Stimulated activated CD4-positive, alpha-beta T cell treated with anti-CD3 and anti-CD28 coated beads, Interleukin-1b, Interleukin-23, amount 100 ng/mL, for 1 hour (primary cell): Measurements from ENCODE around the gene PPP2R5C.

Experiments used
- DNase-seq, 2 donors: peaks; one replicate each; pipeline ENCODE4 v3.0.0-alpha.2; 2020; ENCODE audit warnings: low read depth in 2 of 2

The PPP2R5C gene

DNA sequence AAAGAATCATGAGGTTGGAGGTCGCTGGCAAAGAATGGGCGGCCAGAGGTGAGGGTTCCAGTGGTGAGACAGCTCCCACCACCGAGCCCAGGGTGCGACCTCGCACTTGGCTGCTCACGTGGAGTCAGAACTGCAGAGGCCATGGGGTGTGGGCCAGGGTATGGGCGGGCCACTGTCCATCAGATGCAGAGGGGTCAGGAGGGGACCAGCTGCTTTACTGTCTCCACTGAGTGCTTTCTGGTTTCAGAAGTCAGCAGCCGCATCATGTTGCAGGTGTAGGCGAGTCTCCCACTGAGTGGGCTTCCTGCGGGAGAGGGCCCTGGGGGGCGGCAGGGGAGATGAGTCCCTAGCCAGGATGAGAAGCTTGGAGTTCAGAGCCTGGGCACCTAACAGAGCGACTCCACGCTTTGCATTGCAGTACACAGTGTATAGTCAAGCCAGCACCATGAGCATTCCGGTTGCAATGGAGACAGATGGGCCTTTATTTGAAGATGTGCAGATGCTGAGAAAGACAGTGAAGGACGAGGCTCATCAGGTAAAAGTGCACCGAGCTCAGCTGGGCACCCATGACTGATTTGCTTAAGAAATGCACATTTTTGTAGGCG is 156.0 kb downstream of the PPP2R5C start:
- DNase-seq, result no peak

DNA sequence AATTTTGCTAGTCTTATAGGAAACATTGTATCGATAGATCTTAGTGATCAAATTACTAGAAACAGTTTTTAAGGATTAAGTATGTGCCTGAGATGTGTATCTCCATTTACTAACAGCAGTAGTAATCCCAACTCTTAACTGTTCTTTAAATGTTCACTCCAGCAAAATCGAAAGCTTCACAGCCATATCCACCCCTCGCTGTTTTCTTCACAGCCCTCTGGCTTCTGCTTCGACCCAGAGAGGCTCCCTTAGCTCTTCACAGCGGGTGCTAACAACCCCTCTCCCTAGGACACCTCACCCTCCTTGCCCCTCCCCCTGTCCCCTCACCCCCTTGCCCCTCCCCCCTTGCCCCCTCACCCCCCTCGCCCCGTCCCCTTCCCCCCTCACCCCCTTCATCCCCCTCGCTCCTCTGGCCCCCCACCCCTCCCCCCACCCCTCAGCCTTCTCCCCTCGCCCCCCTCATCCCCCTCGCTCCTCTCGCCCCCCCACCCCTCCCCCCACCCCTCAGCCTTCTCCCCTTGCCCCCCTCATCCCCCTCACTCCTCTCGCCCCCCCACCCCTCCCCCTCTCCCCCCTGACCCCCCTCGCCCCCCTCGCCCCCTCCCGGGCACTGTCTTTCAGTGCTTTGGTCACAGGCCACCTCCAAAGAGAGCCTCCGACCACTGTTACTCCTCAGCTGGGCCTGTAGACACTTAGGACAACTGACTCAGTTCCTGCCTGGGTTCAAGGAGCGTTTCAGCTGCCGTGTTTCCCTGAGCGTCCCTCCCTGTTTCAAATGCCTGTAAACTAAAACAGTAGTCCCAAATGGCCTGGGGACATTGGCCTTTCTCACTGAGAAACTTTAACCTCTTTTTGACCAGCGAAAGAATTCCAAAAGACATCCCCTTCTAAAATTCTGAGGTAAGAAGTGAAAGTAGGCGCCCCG is 156.8 kb downstream of the PPP2R5C start:
- DNase-seq, result no peak

- no peak for DNase-seq
These were observed 158.8 kb downstream of the PPP2R5C start for GRCh38 chr14:101920271-101920670.

DNA sequence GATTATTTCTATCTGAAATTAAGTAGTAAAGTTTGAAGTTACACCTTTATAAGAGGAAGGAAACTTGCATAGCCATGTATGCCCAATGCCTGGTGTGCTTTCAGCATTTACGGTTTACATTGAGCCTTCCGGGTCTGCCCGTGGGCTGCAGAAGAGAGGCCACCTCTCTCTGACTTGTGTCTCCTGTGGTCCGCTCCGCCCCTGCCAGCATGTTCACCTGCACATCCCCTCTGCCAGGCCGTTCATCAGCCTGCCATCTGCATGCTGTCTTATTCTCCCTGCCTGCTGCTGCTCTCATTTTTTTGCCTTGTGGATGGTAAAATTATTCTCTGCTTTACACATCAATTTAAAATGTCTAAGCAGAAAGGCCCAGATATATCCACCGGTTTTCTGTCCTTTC is 161.4 kb downstream of the PPP2R5C start:
- no peak for DNase-seq

DNA sequence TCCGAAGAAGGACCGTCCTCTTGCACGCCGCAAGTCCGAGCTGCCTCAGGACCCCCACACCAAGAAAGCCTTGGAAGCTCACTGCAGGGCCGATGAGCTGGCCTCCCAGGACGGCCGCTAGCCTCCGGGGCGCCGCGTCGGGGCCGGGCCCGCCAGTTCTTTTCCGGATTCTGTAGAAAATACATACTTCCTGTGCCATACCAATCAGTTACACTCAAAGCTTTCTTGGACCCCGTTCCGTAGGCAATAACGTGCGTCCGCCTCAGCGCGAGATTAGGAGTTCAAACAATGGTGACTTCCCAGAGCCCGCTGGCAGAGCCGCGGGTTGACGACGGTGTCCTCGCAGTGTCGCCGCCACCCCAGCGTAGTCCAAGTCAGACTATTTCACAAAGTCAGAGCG is 163.6 kb downstream of the PPP2R5C start:
- DNase-seq, result no peak

- no peak for DNase-seq
These were observed 164.6 kb downstream of the PPP2R5C start for GRCh38 chr14:101926085-101926484.

GRCh38 chr14:101926620-101927019 is 165.1 kb downstream of the PPP2R5C start:
- DNase-seq, result no peak

DNA sequence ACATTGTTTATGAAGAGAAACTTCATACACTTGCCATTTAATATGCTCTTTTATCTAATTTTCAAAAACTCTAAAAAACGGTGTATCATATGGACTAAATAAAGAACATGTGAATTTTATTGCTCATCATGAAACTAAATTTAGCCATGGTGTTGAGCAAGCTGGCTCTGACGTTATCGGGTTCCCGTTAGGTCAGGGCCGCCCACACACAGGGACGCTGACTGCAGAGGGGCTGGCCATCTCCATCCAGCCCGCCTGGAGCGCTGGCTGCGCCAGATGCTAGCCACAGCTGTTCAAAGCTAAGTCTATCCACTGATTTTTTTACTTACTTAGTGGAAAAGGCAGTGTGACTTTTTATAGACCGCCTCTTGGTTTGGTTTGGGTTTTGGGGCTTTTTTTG is 166.3 kb downstream of the PPP2R5C start:
- DNase-seq, result no peak

DNA sequence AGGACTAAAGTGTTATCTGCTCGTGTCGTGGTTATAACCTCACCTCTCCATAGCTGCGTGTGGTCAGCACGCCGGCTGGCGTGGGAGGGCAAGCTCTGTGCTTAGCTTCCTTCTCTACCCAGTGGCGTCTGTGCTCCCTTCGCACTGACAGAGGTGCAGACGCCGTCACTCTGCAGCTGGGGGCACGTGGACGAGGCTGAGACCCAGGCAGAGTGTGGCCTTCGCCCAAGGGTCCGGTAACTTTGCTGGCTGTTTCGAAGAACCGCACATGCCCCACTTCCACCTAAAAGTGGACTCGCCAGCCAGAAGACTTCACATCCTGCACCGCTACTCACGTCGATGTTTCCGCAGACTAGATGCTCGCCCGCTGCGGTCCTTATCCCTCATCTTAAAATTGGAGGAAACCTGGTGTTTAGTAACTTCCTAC is 166.9 kb downstream of the PPP2R5C start:
- DNase-seq, result no peak

DNA sequence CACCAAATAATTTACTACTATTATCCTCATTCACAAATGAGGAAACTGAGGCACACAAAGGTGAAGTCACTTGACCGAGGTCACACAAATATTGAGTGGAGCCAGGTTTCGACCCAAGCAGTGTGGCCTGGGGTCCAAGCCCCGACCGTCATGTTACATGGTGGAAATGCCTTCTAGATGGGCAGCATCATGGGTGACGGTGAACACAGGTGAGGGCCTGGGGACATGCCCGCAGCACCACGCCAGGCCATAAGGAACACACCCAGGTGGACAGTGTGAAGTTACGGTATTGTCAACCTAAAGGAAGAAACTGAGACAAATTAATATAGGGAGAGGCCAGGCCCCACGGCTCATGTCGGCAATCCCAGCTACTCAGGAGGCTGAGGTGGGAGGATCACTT is 167.6 kb downstream of the PPP2R5C start:
- no peak for DNase-seq

DNA sequence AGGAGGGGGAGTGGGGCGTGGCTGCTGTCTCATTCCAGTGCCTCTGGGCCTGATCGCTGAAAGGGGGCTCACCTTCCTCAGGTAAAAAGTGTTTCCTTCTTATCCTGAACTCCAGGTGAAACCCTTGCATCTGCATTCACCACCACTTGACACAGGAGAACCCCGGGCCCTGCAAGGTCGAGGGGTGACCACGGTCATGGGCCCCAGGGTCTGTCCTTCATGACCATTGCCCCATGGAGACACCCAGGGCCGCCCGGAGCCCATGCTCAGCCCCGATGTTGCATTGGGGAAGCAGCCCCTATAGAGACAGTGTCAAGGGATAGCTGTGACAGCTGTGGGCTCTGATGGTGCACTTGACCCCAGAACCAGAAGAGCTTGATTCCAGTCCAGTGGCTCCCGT is 168.4 kb downstream of the PPP2R5C start:
- DNase-seq, result no peak

DNA sequence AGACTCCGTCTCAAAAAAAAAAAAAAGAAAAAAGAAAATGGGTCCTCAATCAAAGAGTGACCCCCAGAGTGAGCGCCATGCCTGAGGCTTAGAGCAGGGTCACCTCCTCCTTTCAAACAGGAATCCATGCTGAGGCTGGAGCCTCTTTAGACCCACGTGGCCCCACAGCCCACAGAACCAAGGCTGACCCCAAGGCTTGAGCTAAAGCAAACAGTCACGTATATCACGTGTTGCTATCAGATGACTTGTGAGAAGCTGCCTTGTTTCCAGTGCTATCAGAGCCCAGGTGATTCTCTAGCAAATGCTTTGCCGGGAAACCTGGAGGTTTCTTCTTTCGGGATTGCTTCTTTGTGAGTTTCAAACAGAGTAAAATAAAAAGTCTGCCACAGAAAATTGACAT is 171.2 kb downstream of the PPP2R5C start:
- DNase-seq, result no peak

GRCh38 chr14:101933209-101933608 is 171.7 kb downstream of the PPP2R5C start:
- DNase-seq, result no peak

- no peak for DNase-seq
These were observed 173.2 kb downstream of the PPP2R5C start for GRCh38 chr14:101934601-101935150.

DNA sequence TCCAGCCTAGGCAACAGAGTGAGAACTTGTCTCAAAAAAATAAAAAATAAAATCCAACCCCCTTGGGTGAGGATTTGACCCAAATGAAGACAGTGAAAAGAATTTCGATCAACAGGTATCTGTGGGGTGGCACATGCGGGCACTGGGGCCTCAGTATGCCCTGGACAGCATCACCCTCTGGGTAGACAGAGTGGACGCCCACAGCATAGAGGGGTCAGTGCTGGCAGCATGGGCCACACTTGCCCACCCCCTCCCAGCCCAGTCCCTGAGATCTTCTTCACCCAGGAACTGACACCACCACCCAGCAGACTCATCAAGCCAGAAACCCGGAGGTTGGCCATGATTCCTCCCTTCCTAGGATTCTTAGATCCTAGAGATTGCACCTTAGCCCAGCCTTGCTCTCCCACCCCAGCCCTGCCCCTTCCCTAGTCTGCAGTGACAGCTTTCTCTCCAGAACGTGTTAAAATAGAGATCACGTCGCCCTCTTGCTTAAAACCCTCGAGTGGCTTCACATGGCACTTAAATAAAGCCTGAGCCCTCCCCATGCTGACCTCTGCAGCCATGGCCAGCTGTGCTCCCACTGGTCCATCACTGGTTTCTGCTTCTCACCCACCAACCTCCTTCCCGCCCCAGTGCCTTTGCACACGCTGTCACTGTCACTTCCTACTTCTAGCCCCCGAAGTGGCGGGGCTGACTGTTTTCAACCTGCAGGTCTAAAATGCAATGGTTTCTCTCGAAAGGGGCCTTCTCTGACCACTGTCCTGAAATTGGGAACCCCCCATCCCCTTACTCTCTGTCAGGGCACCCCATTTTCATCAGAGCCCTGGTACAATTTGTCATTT is 176.6 kb downstream of the PPP2R5C start:
- DNase-seq, result no peak

DNA sequence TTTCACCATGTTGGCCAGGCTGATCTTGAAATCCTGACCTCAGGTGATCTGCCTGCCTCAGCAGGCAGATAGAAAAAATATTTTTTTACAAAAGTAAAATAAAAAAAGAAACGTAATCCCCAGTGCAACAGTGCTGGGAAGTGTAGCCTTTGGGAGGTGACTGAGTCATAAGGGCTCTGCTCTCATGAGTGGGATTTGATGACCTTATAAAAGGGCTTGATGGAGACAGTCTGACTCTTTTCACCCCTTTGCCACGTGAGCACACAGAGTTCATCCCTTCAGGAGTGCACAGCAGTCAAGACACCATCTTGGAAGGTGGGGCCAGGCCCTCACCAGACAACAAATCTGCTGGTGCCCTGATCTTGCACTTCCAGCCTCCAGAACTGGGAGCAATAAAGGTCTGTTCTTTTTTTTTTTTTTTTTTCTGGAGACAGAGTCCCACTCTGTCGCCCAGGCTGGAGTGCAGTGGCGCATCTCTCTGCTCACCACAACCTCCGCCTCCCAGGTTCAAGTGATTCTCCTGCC is 178.2 kb downstream of the PPP2R5C start:
- no peak for DNase-seq

GRCh38 chr14:101944451-101944850 is 182.9 kb downstream of the PPP2R5C start:
- no peak for DNase-seq

DNA sequence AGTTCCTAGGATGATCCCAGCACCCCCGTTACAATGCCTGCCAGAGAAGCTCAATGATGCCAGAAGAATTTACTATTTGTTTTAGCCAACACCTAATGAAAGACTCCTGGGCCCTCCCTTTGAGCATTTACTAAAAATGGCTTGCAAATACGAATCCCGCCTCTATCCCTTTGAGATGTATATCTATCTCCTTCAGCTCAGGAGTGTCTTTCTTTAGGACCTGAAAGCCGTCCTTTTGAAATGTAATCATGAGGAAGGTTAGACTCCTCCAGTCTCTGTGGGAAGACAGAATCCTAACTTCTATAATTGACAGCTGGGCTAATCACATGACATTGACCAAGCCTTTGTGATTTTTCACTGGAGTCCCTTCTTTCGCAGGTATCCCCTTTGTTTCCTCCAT is 183.7 kb downstream of the PPP2R5C start:
- no peak for DNase-seq

GRCh38 chr14:101947577-101947903 is 186.0 kb downstream of the PPP2R5C start:
- DNase-seq, result no peak

DNA sequence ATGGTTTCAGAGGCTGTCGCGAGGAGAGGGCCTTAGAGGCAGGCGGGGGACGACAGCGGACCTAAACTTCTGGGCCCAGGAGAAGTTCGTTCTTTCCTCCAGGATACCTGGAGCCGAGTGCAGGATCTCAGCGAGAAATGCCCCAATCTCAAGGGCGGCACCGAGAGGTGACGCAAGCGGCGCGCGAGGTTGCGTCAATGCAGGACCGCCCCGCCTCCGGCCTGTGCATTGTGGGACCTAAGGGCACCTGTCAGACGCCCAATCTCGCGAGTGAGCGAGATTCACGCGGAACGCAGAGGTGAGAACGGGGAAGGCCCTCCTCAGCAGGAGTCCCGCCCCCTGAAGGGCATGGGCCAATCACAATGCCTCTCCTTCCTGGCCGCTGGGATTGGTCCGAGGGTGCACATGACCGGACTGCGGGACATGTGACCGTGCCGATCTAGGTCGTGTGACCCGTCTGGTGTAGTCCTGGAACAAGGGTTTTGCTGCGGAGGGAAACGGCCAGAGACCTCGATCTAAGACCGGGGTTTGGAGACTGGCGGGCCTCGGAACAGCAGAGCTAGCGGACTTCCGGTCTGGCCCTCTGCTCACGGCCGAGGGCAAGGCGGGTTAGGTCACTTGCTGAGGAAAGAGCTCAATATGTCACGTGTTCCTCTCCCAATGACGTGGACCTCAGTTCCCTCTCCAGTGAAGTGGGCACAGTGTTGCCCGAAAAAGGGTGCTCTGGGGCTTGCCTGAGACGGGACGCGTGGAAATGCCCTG is 186.6 kb downstream of the PPP2R5C start:
- peak; percentile 98 to 99 for DNase-seq

DNA sequence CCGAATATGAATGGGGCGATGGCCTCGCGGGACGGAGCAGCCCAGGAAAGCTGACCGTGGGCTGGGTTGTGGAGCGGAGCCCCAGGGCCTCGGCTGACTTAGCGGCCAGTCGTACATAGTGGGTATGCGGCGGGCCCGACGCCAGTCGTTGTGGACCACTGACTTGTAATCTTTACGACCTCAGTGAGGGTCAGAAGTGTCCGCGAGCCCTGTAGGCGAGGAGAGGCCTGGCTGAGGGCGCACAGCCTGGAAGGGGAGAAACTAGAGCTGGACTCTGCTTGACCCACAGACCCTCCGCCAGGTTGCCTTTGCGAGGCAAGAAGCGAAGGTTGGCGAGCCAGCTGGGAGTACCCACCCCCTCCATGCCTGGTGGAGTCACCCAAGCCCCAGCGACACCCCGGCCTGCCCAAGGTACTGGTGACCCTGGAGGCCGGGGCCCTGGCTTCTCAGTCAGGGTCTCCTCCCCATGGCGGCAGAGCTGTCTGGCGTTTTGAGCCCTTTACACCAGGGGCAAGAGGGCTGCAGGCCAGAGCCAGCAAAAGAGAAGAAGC is 187.2 kb downstream of the PPP2R5C start:
- no peak for DNase-seq
